Memory B cell (primary cell): ENCODE data around the gene GRAMD1A.

ENCODE experiments used
- ATAC-seq: fragments of 150-1000 bp; cut with Tn5 transposase; 2 replicates; pipeline ENCODE4 v1.10.0; 2021; ENCODE audit warnings: low read depth, mild to moderate bottlenecking, moderate library complexity
- DNase-seq, 2 donors: peaks; one replicate each; pipeline ENCODE4 v3.0.0; 2022; ENCODE audit warnings: low spot score in 2 of 2
- H3K27ac Mint-ChIP-seq: one replicate; pipeline ENCODE4 v1.8.0; 2022; ENCODE audit warnings: mild to moderate bottlenecking, moderate library complexity, mixed read lengths
- H3K27me3 Mint-ChIP-seq: one replicate; pipeline ENCODE4 v1.8.0; 2022; ENCODE audit warnings: mixed read lengths
- H3K36me3 Mint-ChIP-seq: one replicate; pipeline ENCODE4 v1.8.0; 2022; ENCODE audit warnings: mild to moderate bottlenecking, mixed read lengths
- H3K4me1 Mint-ChIP-seq: one replicate; pipeline ENCODE4 v1.8.0; 2022; ENCODE audit warnings: mixed read lengths
- H3K4me3 Mint-ChIP-seq: one replicate; pipeline ENCODE4 v1.8.0; 2022; ENCODE audit warnings: mild to moderate bottlenecking, moderate library complexity, mixed read lengths
- H3K9me3 Mint-ChIP-seq: one replicate; pipeline ENCODE4 v1.8.0; 2022; ENCODE audit warnings: mixed read lengths

GRAMD1A gene

DNA sequence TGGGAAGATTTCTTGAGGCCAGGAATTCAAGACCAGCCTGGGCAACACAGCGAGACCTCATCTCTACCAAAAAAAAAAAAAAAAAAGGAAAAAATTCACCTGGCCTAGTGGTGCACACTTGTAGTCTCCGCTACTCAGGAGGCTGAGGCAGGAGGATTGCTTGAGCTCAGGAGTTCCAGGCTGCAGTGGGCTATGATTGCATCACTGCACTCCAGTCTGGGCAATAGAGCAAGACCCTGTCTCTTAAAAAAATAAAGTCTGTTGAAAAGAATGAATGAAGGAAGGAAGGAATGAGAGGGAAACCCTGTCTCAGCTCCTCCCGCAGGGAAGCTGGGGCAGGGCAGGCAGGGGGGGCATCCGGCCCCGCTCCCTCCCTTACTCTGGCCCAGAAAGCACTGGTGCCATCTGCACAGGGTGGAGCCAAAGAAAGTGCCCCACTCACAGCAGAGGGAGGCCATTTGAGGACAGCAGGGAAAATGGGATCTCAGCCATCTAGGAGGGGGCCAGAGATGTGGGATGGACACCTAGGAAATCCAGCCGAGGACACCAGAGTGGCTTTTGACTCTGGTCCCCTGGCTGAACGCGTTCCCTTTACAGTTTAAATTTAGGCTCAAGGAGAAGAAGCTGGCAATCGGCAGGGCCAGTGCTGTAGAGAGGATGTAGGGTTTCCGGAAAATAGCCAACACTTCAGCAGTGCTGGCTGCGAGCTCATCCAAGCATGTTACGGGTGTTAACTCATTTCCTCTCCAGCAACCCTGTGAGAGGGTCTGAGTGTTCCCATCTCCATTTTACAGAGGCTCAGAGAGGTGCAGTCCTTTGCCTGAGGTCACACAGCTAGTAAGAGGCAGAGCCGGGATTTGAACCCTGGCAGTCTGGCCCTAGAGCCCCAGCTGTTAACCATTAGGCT is 37.8 kb downstream of the GRAMD1A start:
- Mint-ChIP-seq H3K9me3 (no peaks in the 10 kb centered on the region), H3K36me3 (no peaks in the 10 kb centered on the region), H3K4me1 (peaks cover 30% of the 10 kb centered on the region), H3K27me3 (peaks cover 18% of the 10 kb centered on the region), H3K27ac (no peak overlapping the region), H3K4me3 (peak overlapping the region; percentile 29)
- DNase-seq = no peak
- ATAC-seq = peak; percentile 80

DNA sequence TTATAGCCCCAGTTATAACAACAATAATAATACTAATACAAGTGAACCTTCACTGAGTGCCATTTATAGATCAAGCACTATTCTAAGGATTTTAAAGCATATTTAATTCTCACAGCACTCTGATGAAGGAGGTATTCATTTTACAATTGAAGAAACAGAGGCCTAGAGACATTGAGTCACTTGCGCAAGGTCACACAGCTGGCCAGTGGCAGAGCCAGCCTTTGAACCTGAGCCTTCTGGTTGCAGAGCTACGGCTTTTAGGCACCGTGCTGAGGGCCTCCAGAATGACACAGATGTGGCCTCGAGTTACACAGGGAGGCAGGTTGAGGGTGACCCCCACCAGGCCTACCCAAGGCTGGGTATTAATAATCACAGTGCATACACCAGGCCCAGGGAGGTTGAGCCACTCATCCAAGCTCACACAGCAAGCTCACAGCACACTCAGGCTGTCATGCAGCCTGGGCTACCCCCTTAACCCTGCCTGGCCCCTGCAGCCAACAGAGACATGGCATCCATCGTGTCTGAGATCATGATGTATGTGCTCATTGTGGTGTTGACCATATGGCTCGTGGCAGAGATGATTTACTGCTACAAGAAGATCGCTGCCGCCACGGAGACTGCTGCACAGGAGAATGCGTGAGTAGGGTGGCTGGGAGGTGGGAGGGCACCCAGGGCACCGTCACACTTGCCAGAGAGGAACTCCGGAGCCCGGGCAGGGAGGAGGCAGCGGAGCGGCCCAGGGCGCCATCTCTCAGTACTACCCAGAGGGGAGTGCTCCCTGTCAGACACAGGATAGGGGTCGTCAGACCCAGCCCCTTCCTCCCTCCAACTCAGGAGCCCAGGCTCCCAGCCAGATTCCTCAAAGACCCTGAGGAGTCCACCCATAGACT is 38.7 kb downstream of the GRAMD1A start:
- Mint-ChIP-seq H3K27me3 (peaks cover 18% of the 10 kb centered on the region), H3K9me3 (no peaks in the 10 kb centered on the region), H3K4me3 (peak overlapping the region; percentile 65), H3K36me3 (no peaks in the 10 kb centered on the region), H3K4me1 (peaks cover 30% of the 10 kb centered on the region), H3K27ac (no peak overlapping the region)
- ATAC-seq (peak; percentile 60), DNase-seq (no peak)

DNA sequence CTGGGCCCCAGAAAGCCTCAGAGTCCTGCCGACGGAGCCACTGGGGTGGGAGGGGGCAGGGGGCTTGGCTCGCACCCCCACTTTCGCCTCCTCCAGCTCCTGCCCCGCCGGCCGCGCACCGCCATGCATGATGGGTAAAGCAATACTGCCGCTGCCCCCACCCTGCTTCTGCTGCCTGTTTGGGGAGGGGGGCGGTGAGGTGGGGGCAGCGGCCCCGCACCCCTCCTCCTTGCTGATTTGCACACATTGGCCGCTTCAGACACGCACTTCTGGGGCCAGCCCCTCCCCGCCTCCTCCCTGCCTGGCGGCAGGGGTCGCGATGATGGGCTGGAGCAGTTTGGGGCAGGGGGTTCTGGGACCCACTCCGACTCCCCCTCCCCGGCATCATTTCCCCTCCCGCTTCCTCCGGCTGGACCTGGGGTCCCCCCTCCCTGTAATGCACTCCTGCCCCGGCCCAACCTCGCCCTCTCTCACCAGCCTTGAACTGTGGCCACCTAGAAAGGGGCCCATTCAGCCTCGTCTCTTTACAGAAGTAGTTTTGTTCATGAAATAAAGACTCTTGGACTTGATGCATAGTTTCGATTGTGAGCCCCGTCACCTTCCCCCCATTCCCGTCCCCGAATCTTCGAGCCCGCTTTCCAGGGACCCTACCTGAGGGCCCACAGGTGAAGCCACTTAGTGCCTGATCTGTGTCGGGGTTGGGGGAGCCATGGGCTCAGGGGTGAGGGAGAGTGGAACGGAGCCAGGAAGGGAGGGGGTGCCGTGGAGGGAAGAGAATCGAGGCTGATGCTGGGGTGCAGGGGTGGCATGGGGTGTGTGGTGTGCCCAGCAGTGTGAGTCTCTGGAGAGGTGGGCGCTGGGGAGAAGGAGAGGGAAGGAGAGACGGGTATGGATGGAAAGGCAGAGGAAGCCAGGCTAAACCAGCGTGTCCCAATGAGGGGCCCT is 40.0 kb downstream of the GRAMD1A start:
- no peak for ATAC-seq
- peak overlapping the region; percentile 79 for H3K4me3 Mint-ChIP-seq
- peaks cover 27% of the 10 kb centered on the region for H3K27me3 Mint-ChIP-seq
- H3K27ac Mint-ChIP-seq = no peak overlapping the region
- no peaks in the 10 kb centered on the region for H3K36me3 Mint-ChIP-seq
- DNase-seq = no peak
- H3K4me1 Mint-ChIP-seq = peaks cover 37% of the 10 kb centered on the region
- H3K9me3 Mint-ChIP-seq = no peaks in the 10 kb centered on the region

DNA sequence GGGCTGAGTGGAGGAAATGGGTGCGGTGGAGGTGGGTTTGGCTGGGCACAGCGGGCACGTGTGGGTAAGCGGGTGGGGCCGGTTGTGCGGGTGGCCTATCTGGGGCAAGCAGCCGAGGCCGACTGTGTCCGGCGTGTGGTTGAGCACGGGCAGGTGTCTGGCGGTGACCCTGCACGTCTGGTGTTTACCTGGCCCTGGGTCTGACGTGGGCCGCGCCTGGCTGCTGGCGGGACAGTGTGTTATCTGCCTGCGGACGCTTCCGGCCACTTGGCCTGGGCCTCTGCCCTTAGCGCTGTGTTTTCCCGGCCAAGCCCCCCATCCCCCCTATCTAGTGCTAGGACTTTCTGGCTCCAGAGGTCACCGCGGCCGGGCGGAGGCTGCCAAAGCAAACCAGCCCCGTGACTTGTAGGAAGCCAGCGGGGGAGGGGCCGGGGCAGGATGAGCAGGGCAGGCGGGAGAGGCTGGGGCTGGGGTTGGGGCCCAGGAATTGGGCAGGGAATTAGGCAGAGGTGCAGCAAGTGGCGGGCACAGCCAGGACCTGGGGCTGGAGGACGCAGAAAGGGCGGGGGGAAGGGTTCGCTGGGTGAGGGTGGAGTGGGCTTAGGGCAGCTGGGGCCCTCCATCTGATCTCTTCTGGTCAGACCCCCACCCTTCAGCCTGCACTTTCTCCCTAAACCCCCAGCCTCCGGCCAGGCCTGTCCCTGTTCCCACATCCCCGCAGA is 40.9 kb downstream of the GRAMD1A start:
- Mint-ChIP-seq H3K9me3 (no peaks in the 10 kb centered on the region), H3K4me1 (peaks cover 44% of the 10 kb centered on the region), H3K36me3 (no peaks in the 10 kb centered on the region), H3K27me3 (peaks cover 28% of the 10 kb centered on the region), H3K27ac (no peak overlapping the region), H3K4me3 (peak overlapping the region; percentile 79)
- ATAC-seq (no peak), DNase-seq (no peak)

GRCh38 chr19:35041548-35042055 is 41.5 kb downstream of the GRAMD1A start, which contains the start of gene HPN:
Gene HPN, plus strand, starts transcription at chr19:35041721. Its CDS starts 786 bp downstream, at chr19:35042507.
- H3K36me3 Mint-ChIP-seq = no peaks in the 10 kb centered on the region
- peaks cover 44% of the 10 kb centered on the region for H3K4me1 Mint-ChIP-seq
- no peak within 1 kb of the TSS for H3K27ac Mint-ChIP-seq
- no peaks in the 10 kb centered on the region for H3K9me3 Mint-ChIP-seq
- H3K4me3 Mint-ChIP-seq = peak within 1 kb of the TSS; percentile 79
- DNase-seq = no peak
- H3K27me3 Mint-ChIP-seq = peaks cover 28% of the 10 kb centered on the region
- ATAC-seq = no peak

DNA sequence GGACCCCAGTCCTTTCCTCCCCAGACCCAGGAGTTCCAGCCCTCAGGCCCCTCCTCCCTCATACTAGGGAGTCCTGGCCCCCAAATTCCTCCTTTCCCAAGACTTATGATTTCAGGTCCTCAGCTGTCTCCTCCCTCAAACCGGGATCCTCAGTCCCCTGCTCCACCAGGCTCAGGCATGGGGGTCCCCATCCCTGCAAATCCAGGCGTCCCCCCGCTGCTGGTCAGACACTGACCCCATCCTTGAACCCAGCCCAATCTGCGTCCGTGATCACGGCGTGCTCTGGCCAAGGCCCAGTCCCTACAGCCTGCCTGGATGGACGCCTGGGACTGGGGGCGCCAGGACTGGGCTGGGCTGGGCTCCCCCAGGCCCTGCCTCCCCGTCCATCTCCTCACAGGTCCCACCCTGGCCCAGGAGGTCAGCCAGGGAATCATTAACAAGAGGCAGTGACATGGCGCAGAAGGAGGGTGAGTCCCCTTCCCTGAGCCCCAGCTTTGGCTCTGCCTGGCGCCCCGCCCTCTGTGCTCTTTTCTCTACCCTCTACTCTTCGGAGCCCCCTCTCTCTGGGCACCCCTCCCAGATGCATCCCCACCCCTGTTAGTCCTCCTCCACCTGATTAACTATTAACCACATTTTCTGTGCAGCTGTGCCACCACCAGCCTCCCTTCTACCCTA is 42.1 kb downstream of the GRAMD1A start:
- Mint-ChIP-seq H3K27ac (no peak overlapping the region), H3K4me1 (peaks cover 41% of the 10 kb centered on the region), H3K4me3 (peak overlapping the region; percentile 46)

GRCh38 chr19:35042954-35043604 is 43.0 kb downstream of the GRAMD1A start:
- Mint-ChIP-seq H3K27me3 (peaks cover 28% of the 10 kb centered on the region), H3K36me3 (no peaks in the 10 kb centered on the region), H3K27ac (no peak overlapping the region), H3K4me1 (peaks cover 35% of the 10 kb centered on the region), H3K4me3 (no peak overlapping the region), H3K9me3 (no peaks in the 10 kb centered on the region)
- no peak for DNase-seq
- ATAC-seq = no peak

More for the DNA sequence above, 42.1 kb downstream of the GRAMD1A start:
- Mint-ChIP-seq H3K9me3 (no peaks in the 10 kb centered on the region), H3K27me3 (peaks cover 28% of the 10 kb centered on the region), H3K36me3 (no peaks in the 10 kb centered on the region)
- ATAC-seq (no peak), DNase-seq (no peak)

DNA sequence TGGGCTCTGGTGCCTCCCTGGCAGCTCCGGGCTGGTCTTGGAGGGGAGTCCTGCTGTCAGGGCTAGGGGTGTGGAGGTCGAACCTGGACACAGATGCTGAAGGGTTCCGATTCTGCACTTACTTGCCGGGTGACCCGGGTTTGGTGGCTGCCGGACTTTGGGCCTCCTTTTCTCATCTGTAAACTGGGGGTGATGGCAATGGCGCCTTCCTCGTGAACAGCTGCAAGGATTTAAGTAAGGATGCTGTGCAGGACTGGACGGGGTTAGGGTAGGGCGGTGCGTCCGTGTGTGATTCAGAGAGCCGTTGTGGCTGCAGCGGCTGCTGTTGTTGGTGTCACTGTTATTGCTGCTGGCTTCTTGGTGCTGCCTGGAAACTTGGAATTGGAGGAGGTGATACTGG is 43.8 kb downstream of the GRAMD1A start:
- Mint-ChIP-seq H3K36me3 (no peaks in the 10 kb centered on the region), H3K9me3 (no peaks in the 10 kb centered on the region), H3K4me3 (no peak overlapping the region), H3K4me1 (peaks cover 29% of the 10 kb centered on the region), H3K27me3 (peaks cover 28% of the 10 kb centered on the region), H3K27ac (no peak overlapping the region)
- DNase-seq (no peak), ATAC-seq (no peak)

DNA sequence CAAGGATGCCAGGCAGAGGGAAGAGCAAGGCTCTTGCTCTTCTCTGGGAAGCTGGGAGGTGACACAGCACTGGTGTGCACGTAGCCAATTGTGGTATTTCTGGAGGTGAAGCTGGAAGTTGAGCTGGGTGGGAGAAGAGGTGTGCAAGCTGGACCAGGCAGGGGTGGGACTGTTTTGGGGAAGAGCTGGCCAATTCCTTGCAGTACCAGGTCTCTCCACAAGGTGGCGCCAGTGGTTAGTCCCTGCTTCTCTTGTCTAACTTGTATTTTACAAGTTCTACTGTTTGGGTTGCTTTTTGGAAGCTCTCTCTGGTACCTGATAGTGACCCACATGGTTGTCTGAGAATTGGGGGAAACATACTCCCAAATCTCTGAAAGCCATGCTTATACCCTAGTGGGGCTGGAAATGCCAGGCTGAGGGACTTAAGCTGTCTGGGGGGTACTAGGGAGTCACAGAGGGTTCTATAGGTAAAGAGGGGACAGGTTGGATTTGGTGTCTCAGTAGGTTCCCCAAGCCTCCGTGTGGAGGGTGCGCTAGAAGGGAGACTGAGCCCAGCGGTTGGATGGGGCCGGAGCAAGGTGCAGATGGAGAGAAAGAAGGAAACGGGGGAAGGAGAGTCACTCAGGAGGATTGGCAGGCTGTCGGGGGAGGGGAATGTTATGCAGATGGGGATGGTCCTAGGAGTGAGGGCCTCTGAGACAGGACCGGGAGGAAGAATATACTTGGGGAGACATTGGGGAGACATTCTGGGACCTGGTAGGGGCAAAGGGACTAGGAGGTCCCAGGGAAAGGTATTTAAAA is 44.4 kb downstream of the GRAMD1A start:
- Mint-ChIP-seq H3K36me3 (no peaks in the 10 kb centered on the region), H3K4me3 (no peak overlapping the region), H3K4me1 (peaks cover 27% of the 10 kb centered on the region), H3K27me3 (peaks cover 28% of the 10 kb centered on the region), H3K9me3 (no peaks in the 10 kb centered on the region), H3K27ac (no peak overlapping the region)
- DNase-seq = peak in 1 of 2 donors; percentile 59
- no peak for ATAC-seq

- Mint-ChIP-seq H3K27me3 (peaks cover 22% of the 10 kb centered on the region), H3K4me1 (peaks cover 17% of the 10 kb centered on the region), H3K9me3 (no peaks in the 10 kb centered on the region), H3K4me3 (no peak overlapping the region), H3K27ac (no peak overlapping the region), H3K36me3 (no peaks in the 10 kb centered on the region)
- peak; percentile 95 for ATAC-seq
- peak in 1 of 2 donors; percentile 47 for DNase-seq
Observed at GRCh38 chr19:35045667-35046300, 45.7 kb downstream of the GRAMD1A start.

- peaks cover 22% of the 10 kb centered on the region for H3K27me3 Mint-ChIP-seq
- H3K27ac Mint-ChIP-seq = no peak overlapping the region
- H3K36me3 Mint-ChIP-seq = no peaks in the 10 kb centered on the region
- no peak overlapping the region for H3K4me3 Mint-ChIP-seq
- no peak for ATAC-seq
- DNase-seq = no peak
- peaks cover 14% of the 10 kb centered on the region for H3K4me1 Mint-ChIP-seq
- H3K9me3 Mint-ChIP-seq = no peaks in the 10 kb centered on the region
Observed at GRCh38 chr19:35046461-35046860, 46.3 kb downstream of the GRAMD1A start.
